GM23338 (cell line): ENCODE data around the gene SLC25A13. TPM values are rescaled to one million over a fixed set of nuclear protein-coding genes. Genes with fewer than 3 reads are reported as not detected.

Experiments
- ATAC-seq: fragments of 200-7000 bp; cut with Tn5 transposase; 3 replicates; pipeline ENCODE4 v1.9.1; 2020
- DNase-seq: peaks from one replicate; pipeline ENCODE4 v3.0.0-alpha.2; 2015; ENCODE audit warnings: low spot score
- H2AFZ ChIP-seq: fragments of 200-600 bp; sonication (generic); 2 replicates; pipeline ENCODE4 v1.8.0; 2016; ENCODE audit warnings: antibody characterized with exemption, mild to moderate bottlenecking, moderate library complexity
- H3F3A ChIP-seq: fragments of 200-600 bp; sonication (generic); replicated peaks from 2 replicates; pipeline ENCODE4 v1.8.0; 2017; ENCODE audit warnings: antibody characterized with exemption, mixed run types, low read depth
- H3K27ac ChIP-seq: fragments of 200-600 bp; sonication (generic); 2 replicates; pipeline ENCODE4 v1.6.1; 2016; ENCODE audit warnings: low read depth
- H3K27me3 ChIP-seq: fragments of 200-600 bp; sonication (generic); 2 replicates; pipeline ENCODE4 v1.8.0; 2016; ENCODE audit warnings: mild to moderate bottlenecking, mixed run types, moderate library complexity; ENCODE audit not compliant: insufficient read depth
- H3K36me3 ChIP-seq: fragments of 200-600 bp; sonication (generic); 2 replicates; pipeline ENCODE4 v1.8.0; 2016; ENCODE audit warnings: mild to moderate bottlenecking; ENCODE audit not compliant: insufficient read depth
- H3K4me1 ChIP-seq: fragments of 200-600 bp; sonication (generic); 2 replicates; pipeline ENCODE4 v1.8.0; 2016; ENCODE audit warnings: mild to moderate bottlenecking, moderate library complexity; ENCODE audit not compliant: insufficient read depth
- H3K4me2 ChIP-seq: fragments of 200-600 bp; sonication (generic); 2 replicates; pipeline ENCODE4 v1.7.1; 2017; ENCODE audit warnings: mixed run types
- H3K4me3 ChIP-seq: fragments of 200-600 bp; sonication (generic); 2 replicates; pipeline ENCODE4 v1.6.1; 2016; ENCODE audit warnings: mixed run types
- H3K79me2 ChIP-seq: fragments of 200-600 bp; sonication (generic); replicated peaks from 2 replicates; pipeline ENCODE4 v1.8.0; 2017; ENCODE audit warnings: mild to moderate bottlenecking; ENCODE audit not compliant: insufficient read depth
- H3K9me2 ChIP-seq: fragments of 200-600 bp; sonication (generic); 2 replicates; pipeline ENCODE4 v1.8.0; 2017; ENCODE audit not compliant: insufficient read depth
- H4K20me1 ChIP-seq: fragments of 200-600 bp; sonication (generic); replicated peaks from 2 replicates; pipeline ENCODE4 v1.8.0; 2017; ENCODE audit warnings: mild to moderate bottlenecking; ENCODE audit not compliant: insufficient read depth
- H3K27ac Mint-ChIP-seq: 2 replicates; pipeline ENCODE4 v1.8.0; 2020; ENCODE audit warnings: inconsistent platforms, mild to moderate bottlenecking, moderate library complexity, mixed read lengths
- H3K27me3 Mint-ChIP-seq: 3 replicates; pipeline ENCODE4 v1.8.0; 2022; ENCODE audit warnings: low read depth, mild to moderate bottlenecking, moderate library complexity, mixed read lengths, inconsistent platforms; ENCODE audit not compliant: insufficient read depth, poor library complexity
- H3K36me3 Mint-ChIP-seq: 3 replicates; pipeline ENCODE4 v1.8.0; 2021; ENCODE audit warnings: low read depth, mild to moderate bottlenecking, inconsistent platforms, moderate library complexity, mixed read lengths
- H3K4me1 Mint-ChIP-seq: 3 replicates; pipeline ENCODE4 v1.8.0; 2020; ENCODE audit warnings: mild to moderate bottlenecking, inconsistent platforms, mixed read lengths
- H3K4me3 Mint-ChIP-seq: 3 replicates; pipeline ENCODE4 v1.8.0; 2021; ENCODE audit warnings: moderate library complexity, mild to moderate bottlenecking, inconsistent platforms, mixed read lengths
- H3K9me3 Mint-ChIP-seq: 3 replicates; pipeline ENCODE4 v1.8.0; 2020; ENCODE audit warnings: moderate library complexity, mild to moderate bottlenecking, inconsistent platforms, mixed read lengths
- CREB1 ChIP-seq: fragments of 250-450 bp; sonication (Bioruptor Pico); IDR thresholded peaks from 2 replicates; pipeline ENCODE4 v1.5.0; 2020; ENCODE audit warnings: low read depth, mild to moderate bottlenecking, moderate library complexity
- EZH2 ChIP-seq: fragments of 200-600 bp; sonication (generic); IDR thresholded peaks from one replicate; pipeline ENCODE4 v1.8.0; 2017; ENCODE audit warnings: antibody characterized with exemption, mild to moderate bottlenecking, low read depth; ENCODE audit not compliant: unreplicated experiment
- EZH2phosphoT487 ChIP-seq: fragments of 200-600 bp; sonication (generic); IDR thresholded peaks from one replicate; pipeline ENCODE4 v1.8.1; 2018; ENCODE audit warnings: antibody characterized with exemption; ENCODE audit not compliant: unreplicated experiment
- JUNB ChIP-seq: IDR thresholded peaks from one replicate; pipeline ENCODE4 v1.6.1; 2016; ENCODE audit warnings: antibody characterized with exemption; ENCODE audit not compliant: unreplicated experiment
- NANOG ChIP-seq: IDR thresholded peaks from 2 replicates; pipeline ENCODE4 v1.6.1; 2016; ENCODE audit warnings: antibody characterized with exemption, borderline replicate concordance
- POLR2AphosphoS5 ChIP-seq: IDR thresholded peaks from 2 replicates; pipeline ENCODE4 v1.6.1; 2016; ENCODE audit warnings: antibody characterized with exemption, low read depth
- STAT1 ChIP-seq: IDR thresholded peaks from one replicate; pipeline ENCODE4 v1.6.1; 2016; ENCODE audit warnings: antibody characterized with exemption; ENCODE audit not compliant: unreplicated experiment
- ZNF114 ChIP-seq: fragments of 250-450 bp; sonication (Bioruptor Pico); IDR thresholded peaks from 2 replicates; pipeline ENCODE4 v1.5.0; 2020; ENCODE audit warnings: mild to moderate bottlenecking, moderate library complexity
- ZNF331 ChIP-seq: fragments of 250-450 bp; sonication (Bioruptor Pico); IDR thresholded peaks from 2 replicates; pipeline ENCODE4 v1.5.0; 2020; ENCODE audit warnings: low read depth, mild to moderate bottlenecking, moderate library complexity
- polyA plus RNA-seq: library from polyadenylated mRNA; unstranded; fragments of >200 nt; fragmentation: Nextera tagmentation; extraction: Ambion mirVana; gene quantifications from 2 replicates; pipeline ENCODE4 v1.2.1, GENCODE V29; 2016
- total RNA-seq: library from RNA; depleted of rRNA; stranded (reverse); fragments of >200 nt; shearing (Covaris generic); gene quantifications from 2 replicates; pipeline ENCODE4 v1.2.3, GENCODE V29; 2014
- TF ChIP-seq, protein P1 (sequence below): IDR thresholded peaks from 2 replicates; pipeline ENCODE4 v1.6.1; 2016; ENCODE audit warnings: antibody characterized with exemption
- TF ChIP-seq, protein P2 (sequence below), 2 experiments: fragments of 200-600 bp in 1 of 2; sonication (generic) in 1 of 2; conservative IDR thresholded peaks; 2 replicates each; pipeline versions ENCODE4 v1.5.1 to v1.6.1; 2016 to 2017; ENCODE audit warnings: antibody characterized with exemption in 2 of 2, low read depth in 2 of 2, mild to moderate bottlenecking in 2 of 2, moderate library complexity in 1 of 2
- TF ChIP-seq, protein P3 (sequence below): fragments of 250-450 bp; sonication (Bioruptor Pico); IDR thresholded peaks from 2 replicates; pipeline ENCODE4 v1.5.0; 2020; ENCODE audit warnings: mild to moderate bottlenecking, moderate library complexity
- TF ChIP-seq, protein P4 (sequence below): IDR thresholded peaks from one replicate; pipeline ENCODE4 v1.6.1; 2018; ENCODE audit warnings: antibody characterized with exemption; ENCODE audit not compliant: unreplicated experiment

The SLC25A13 gene
- total and polyA plus RNA-seq, 2 experiments from 2014 or later = 51.1 to 84.6 TPM

DNA sequence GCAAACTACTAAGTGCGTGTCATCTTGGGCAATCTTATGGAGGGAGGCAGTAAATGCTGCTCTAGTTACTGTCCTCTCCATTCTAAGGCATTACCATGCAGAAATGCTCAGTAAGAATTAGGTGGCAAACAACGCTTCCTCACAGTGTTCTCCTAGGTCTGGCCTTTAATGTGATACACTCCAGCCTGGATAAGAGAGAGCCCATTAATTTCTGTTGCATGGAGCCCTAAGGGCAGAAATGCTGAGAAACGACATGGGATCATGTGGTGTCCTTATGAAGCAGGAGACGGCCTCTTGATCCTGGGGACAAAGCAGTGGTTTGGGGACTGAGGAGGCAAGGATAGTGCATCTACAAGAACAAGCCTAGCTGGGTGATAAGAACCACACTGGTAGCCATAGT is 44.0 kb downstream of the SLC25A13 start:
- H3F3A ChIP-seq = no peaks in the 10 kb centered on the region
- no peak for TF ChIP-seq JUNB
- TF ChIP-seq, protein P1, sequence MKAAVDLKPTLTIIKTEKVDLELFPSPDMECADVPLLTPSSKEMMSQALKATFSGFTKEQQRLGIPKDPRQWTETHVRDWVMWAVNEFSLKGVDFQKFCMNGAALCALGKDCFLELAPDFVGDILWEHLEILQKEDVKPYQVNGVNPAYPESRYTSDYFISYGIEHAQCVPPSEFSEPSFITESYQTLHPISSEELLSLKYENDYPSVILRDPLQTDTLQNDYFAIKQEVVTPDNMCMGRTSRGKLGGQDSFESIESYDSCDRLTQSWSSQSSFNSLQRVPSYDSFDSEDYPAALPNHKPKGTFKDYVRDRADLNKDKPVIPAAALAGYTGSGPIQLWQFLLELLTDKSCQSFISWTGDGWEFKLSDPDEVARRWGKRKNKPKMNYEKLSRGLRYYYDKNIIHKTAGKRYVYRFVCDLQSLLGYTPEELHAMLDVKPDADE = no peak
- TF ChIP-seq, protein P2, sequence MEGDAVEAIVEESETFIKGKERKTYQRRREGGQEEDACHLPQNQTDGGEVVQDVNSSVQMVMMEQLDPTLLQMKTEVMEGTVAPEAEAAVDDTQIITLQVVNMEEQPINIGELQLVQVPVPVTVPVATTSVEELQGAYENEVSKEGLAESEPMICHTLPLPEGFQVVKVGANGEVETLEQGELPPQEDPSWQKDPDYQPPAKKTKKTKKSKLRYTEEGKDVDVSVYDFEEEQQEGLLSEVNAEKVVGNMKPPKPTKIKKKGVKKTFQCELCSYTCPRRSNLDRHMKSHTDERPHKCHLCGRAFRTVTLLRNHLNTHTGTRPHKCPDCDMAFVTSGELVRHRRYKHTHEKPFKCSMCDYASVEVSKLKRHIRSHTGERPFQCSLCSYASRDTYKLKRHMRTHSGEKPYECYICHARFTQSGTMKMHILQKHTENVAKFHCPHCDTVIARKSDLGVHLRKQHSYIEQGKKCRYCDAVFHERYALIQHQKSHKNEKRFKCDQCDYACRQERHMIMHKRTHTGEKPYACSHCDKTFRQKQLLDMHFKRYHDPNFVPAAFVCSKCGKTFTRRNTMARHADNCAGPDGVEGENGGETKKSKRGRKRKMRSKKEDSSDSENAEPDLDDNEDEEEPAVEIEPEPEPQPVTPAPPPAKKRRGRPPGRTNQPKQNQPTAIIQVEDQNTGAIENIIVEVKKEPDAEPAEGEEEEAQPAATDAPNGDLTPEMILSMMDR (conservative IDR thresholded peaks at IDR 0.05; ENCODE audit: low read depth in 2 of 2) = no peak
- TF ChIP-seq CREB1 (CRISPR knock-in tag) = no peak
- no peak for TF ChIP-seq ZNF114
- TF ChIP-seq, protein P3, sequence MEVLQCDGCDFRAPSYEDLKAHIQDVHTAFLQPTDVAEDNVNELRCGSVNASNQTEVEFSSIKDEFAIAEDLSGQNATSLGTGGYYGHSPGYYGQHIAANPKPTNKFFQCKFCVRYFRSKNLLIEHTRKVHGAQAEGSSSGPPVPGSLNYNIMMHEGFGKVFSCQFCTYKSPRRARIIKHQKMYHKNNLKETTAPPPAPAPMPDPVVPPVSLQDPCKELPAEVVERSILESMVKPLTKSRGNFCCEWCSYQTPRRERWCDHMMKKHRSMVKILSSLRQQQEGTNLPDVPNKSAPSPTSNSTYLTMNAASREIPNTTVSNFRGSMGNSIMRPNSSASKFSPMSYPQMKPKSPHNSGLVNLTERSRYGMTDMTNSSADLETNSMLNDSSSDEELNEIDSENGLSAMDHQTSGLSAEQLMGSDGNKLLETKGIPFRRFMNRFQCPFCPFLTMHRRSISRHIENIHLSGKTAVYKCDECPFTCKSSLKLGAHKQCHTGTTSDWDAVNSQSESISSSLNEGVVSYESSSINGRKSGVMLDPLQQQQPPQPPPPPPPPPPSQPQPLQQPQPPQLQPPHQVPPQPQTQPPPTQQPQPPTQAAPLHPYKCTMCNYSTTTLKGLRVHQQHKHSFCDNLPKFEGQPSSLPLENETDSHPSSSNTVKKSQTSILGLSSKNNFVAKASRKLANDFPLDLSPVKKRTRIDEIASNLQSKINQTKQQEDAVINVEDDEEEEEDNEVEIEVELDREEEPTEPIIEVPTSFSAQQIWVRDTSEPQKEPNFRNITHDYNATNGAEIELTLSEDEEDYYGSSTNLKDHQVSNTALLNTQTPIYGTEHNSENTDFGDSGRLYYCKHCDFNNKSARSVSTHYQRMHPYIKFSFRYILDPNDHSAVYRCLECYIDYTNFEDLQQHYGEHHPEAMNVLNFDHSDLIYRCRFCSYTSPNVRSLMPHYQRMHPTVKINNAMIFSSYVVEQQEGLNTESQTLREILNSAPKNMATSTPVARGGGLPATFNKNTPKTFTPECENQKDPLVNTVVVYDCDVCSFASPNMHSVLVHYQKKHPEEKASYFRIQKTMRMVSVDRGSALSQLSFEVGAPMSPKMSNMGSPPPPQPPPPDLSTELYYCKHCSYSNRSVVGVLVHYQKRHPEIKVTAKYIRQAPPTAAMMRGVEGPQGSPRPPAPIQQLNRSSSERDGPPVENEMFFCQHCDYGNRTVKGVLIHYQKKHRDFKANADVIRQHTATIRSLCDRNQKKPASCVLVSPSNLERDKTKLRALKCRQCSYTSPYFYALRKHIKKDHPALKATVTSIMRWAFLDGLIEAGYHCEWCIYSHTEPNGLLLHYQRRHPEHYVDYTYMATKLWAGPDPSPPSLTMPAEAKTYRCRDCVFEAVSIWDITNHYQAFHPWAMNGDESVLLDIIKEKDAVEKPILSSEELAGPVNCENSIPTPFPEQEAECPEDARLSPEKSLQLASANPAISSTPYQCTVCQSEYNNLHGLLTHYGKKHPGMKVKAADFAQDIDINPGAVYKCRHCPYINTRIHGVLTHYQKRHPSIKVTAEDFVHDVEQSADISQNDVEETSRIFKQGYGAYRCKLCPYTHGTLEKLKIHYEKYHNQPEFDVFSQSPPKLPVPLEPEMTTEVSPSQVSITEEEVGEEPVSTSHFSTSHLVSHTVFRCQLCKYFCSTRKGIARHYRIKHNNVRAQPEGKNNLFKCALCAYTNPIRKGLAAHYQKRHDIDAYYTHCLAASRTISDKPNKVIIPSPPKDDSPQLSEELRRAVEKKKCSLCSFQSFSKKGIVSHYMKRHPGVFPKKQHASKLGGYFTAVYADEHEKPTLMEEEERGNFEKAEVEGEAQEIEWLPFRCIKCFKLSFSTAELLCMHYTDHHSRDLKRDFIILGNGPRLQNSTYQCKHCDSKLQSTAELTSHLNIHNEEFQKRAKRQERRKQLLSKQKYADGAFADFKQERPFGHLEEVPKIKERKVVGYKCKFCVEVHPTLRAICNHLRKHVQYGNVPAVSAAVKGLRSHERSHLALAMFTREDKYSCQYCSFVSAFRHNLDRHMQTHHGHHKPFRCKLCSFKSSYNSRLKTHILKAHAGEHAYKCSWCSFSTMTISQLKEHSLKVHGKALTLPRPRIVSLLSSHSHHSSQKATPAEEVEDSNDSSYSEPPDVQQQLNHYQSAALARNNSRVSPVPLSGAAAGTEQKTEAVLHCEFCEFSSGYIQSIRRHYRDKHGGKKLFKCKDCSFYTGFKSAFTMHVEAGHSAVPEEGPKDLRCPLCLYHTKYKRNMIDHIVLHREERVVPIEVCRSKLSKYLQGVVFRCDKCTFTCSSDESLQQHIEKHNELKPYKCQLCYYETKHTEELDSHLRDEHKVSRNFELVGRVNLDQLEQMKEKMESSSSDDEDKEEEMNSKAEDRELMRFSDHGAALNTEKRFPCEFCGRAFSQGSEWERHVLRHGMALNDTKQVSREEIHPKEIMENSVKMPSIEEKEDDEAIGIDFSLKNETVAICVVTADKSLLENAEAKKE = no peak
- no peak for TF ChIP-seq ZNF331 (CRISPR knock-in tag)
- TF ChIP-seq EZH2 = no peak
- TF ChIP-seq POLR2AphosphoS5 = no peak
- TF ChIP-seq EZH2phosphoT487 = no peak
- TF ChIP-seq, protein P4, sequence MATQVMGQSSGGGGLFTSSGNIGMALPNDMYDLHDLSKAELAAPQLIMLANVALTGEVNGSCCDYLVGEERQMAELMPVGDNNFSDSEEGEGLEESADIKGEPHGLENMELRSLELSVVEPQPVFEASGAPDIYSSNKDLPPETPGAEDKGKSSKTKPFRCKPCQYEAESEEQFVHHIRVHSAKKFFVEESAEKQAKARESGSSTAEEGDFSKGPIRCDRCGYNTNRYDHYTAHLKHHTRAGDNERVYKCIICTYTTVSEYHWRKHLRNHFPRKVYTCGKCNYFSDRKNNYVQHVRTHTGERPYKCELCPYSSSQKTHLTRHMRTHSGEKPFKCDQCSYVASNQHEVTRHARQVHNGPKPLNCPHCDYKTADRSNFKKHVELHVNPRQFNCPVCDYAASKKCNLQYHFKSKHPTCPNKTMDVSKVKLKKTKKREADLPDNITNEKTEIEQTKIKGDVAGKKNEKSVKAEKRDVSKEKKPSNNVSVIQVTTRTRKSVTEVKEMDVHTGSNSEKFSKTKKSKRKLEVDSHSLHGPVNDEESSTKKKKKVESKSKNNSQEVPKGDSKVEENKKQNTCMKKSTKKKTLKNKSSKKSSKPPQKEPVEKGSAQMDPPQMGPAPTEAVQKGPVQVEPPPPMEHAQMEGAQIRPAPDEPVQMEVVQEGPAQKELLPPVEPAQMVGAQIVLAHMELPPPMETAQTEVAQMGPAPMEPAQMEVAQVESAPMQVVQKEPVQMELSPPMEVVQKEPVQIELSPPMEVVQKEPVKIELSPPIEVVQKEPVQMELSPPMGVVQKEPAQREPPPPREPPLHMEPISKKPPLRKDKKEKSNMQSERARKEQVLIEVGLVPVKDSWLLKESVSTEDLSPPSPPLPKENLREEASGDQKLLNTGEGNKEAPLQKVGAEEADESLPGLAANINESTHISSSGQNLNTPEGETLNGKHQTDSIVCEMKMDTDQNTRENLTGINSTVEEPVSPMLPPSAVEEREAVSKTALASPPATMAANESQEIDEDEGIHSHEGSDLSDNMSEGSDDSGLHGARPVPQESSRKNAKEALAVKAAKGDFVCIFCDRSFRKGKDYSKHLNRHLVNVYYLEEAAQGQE = no peak
- TF ChIP-seq NANOG = no peak
- no peak for TF ChIP-seq STAT1
- DNase-seq (no peak), ATAC-seq (no peak)
- peaks cover 27% of the 10 kb centered on the region; the same call in 2 of the 3 replicates for H3K36me3 Mint-ChIP-seq
- no peaks in the 10 kb centered on the region for H3K9me2 ChIP-seq
- no peak overlapping the region for H3K27ac Mint-ChIP-seq
- H3K27me3 Mint-ChIP-seq = no peaks in the 10 kb centered on the region
- no peak overlapping the region for H3K4me3 ChIP-seq
- H3K27ac ChIP-seq = no peak overlapping the region
- no peaks in the 10 kb centered on the region for H3K4me1 ChIP-seq
- H3K36me3 ChIP-seq = peaks cover 6% of the 10 kb centered on the region; the same call in 1 of the 2 replicates
- no peak overlapping the region for H2AFZ ChIP-seq
- H3K4me2 ChIP-seq = no peak overlapping the region
- H3K79me2 ChIP-seq = peaks cover 45% of the 10 kb centered on the region
- H3K4me1 Mint-ChIP-seq = no peaks in the 10 kb centered on the region
- H4K20me1 ChIP-seq = peaks cover 13% of the 10 kb centered on the region
- H3K27me3 ChIP-seq = no peaks in the 10 kb centered on the region
- H3K9me3 Mint-ChIP-seq = peaks cover 6% of the 10 kb centered on the region; the same call in 1 of the 3 replicates
- H3K4me3 Mint-ChIP-seq = no peak overlapping the region
